ENCODE data around the gene PYROXD2.

Gene PYROXD2

GRCh38 chr10:98403812-98404504 lies 11.0 kb downstream of the PYROXD2 start:
- no peak for DNase-seq (ENCODE audit: low spot score)
- in situ Hi-C loops (cut with MboI; ENCODE audit: low pct_unique_long_range_greater_than_20kb, low sequenced_read_pairs, unreplicated experiment): no loop called here
- TF ChIP-seq, protein P1, sequence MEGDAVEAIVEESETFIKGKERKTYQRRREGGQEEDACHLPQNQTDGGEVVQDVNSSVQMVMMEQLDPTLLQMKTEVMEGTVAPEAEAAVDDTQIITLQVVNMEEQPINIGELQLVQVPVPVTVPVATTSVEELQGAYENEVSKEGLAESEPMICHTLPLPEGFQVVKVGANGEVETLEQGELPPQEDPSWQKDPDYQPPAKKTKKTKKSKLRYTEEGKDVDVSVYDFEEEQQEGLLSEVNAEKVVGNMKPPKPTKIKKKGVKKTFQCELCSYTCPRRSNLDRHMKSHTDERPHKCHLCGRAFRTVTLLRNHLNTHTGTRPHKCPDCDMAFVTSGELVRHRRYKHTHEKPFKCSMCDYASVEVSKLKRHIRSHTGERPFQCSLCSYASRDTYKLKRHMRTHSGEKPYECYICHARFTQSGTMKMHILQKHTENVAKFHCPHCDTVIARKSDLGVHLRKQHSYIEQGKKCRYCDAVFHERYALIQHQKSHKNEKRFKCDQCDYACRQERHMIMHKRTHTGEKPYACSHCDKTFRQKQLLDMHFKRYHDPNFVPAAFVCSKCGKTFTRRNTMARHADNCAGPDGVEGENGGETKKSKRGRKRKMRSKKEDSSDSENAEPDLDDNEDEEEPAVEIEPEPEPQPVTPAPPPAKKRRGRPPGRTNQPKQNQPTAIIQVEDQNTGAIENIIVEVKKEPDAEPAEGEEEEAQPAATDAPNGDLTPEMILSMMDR (IDR thresholded peaks at IDR 0.05; ENCODE audit: extremely low read depth, insufficient read depth, missing control alignments): no peak

DNA sequence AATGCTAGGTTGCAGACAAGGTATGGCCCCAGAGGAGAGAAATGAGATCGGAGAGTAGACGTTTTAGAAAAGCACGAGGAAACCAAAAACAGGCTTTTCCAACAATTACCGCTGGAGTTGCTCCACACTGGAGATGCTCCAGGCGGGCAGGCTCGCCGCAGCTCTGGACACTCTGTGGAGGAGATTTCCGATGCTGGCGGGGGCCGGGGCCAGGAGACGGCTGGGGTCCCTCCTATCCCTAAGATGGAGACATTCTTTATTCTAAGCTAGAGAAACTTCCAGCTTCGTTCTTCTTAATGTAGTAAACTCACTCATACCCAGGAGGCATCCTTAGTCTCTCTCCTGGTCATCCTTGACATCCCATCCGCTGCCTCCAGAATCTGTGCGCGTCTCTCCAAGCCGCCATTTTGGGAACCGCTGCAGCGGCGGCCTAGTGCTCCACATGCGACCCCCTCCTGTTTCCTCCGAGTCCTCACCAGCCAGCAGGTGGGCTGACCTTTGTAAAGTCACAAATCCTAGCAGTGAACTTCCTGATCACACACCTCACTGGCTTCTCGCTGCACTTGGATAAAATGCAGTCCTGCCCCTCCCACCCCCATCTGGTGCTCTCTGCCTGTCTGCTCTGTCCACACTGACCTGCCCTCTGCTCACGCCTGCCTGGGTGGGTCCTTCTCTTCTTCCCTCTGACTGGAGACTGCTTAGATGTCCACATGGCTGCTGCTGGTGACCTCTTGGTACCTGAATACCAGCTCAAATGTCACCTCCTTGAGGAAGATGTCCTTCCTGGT lies 11.9 kb downstream of the PYROXD2 start:
- in situ Hi-C loops (cut with MboI; ENCODE audit: low pct_unique_long_range_greater_than_20kb, low sequenced_read_pairs, unreplicated experiment): no loop called here
- no peak for DNase-seq (ENCODE audit: low spot score)
- TF ChIP-seq, protein P1 (IDR thresholded peaks at IDR 0.05; ENCODE audit: extremely low read depth, insufficient read depth, missing control alignments): no peak

DNA sequence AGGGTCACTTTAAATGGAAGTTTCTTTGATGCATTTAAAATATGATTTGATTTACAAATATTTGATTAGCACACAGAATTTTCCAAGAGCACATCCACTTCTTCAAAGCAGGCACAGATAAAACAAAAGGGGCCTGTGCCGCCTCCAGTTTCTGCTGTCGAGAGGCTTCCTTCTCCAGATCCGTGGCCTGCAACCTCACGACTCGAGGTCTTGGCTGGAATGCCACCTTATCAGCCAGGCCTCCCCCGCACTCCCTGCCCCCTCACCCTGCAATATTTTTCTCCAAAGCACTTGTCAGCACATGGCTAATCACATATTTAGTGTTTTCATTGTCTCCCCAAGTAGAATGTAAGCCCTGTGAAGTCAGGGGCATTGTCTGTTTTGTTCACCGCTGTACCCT lies 12.5 kb downstream of the PYROXD2 start:
- DNase-seq (ENCODE audit: low spot score): no peak
- in situ Hi-C loops (cut with MboI; ENCODE audit: low pct_unique_long_range_greater_than_20kb, low sequenced_read_pairs, unreplicated experiment): no loop called here
- TF ChIP-seq, protein P1 (IDR thresholded peaks at IDR 0.05; ENCODE audit: extremely low read depth, insufficient read depth, missing control alignments): no peak

DNA sequence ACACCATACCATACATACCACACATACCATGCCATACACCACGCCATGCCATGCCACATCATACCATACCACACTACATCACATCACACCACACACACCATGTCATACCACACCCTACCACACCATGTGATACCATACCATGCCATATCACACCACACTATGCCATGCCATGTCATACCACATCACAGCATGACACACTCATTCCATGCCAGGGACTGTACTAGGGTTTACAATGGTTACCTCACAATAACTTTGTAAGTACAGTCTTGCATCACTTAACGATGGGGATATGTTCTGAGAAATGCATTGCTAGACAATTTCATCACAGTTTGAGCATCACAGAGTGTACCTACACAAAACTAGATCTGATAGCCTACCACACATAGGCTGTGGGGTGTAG lies 14.5 kb downstream of the PYROXD2 start:
- TF ChIP-seq, protein P1 (IDR thresholded peaks at IDR 0.05; ENCODE audit: extremely low read depth, insufficient read depth, missing control alignments): no peak

DNA sequence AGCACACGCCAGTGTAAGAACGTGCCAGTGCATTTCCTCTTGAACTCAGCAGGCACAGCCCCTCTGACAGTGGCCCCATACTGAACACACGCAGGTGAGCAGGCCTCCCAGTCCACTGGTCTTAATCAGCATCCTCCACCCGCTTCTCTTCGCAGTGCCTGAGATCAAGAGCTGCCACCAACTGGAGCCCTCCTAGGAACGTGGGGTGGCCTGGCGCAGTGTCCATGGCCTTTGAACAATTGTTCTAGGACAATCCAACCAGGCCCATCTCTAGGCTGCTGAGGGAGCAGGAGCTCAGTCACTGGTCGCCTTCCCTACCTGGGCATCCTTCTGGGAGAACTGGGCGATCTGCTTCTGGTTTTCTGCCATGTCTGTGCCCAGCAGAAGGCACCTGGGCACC lies 15.2 kb downstream of the PYROXD2 start:
- in situ Hi-C loops (cut with MboI; ENCODE audit: low pct_unique_long_range_greater_than_20kb, low sequenced_read_pairs, unreplicated experiment): no loop called here
- TF ChIP-seq, protein P1 (IDR thresholded peaks at IDR 0.05; ENCODE audit: extremely low read depth, insufficient read depth, missing control alignments): no peak
- no peak for DNase-seq (ENCODE audit: low spot score)

More for the DNA sequence above, 14.5 kb downstream of the PYROXD2 start:
- in situ Hi-C loops (cut with MboI; ENCODE audit: low pct_unique_long_range_greater_than_20kb, low sequenced_read_pairs, unreplicated experiment): no loop called here
- DNase-seq (ENCODE audit: low spot score): no peak

GRCh38 chr10:98397089-98397600 lies 17.8 kb downstream of the PYROXD2 start:
- no peak for DNase-seq (ENCODE audit: low spot score)
- TF ChIP-seq, protein P1 (IDR thresholded peaks at IDR 0.05; ENCODE audit: extremely low read depth, insufficient read depth, missing control alignments): no peak
- in situ Hi-C loops (cut with MboI; ENCODE audit: low pct_unique_long_range_greater_than_20kb, low sequenced_read_pairs, unreplicated experiment): no loop called here
